Calu3 (cell line): ENCODE data around the gene LARGE1. TPM values are rescaled to one million over a fixed set of nuclear protein-coding genes. Genes with fewer than 3 reads are reported as not detected.

ENCODE experiments used
- BruUV-seq: library from RNA; stranded (reverse); fragments of 400-500 nt; replicated peaks from 2 replicates; lab custom pipeline; 2021; lab: Mats Ljungman, UMichigan
- CTCF ChIA-PET: fragments of 300-600 bp; sonication (Branson Sonifier 250); formaldehyde crosslinking; loops from one replicate; lab custom pipeline; 2022; ENCODE audit warnings: antibody characterized with exemption; lab: Charles Lee
- DNase-seq: peaks from one replicate; pipeline ENCODE4 v3.0.0; 2022
- H3K27ac Mint-ChIP-seq: one replicate; pipeline ENCODE4 v1.8.0; 2022; ENCODE audit warnings: mixed read lengths; ENCODE audit not compliant: unreplicated experiment
- H3K27me3 Mint-ChIP-seq: one replicate; pipeline ENCODE4 v1.8.0; 2022; ENCODE audit warnings: mixed read lengths; ENCODE audit not compliant: unreplicated experiment
- H3K36me3 Mint-ChIP-seq: one replicate; pipeline ENCODE4 v1.8.0; 2022; ENCODE audit warnings: mild to moderate bottlenecking, moderate library complexity, mixed read lengths; ENCODE audit not compliant: insufficient read depth, unreplicated experiment
- H3K4me1 Mint-ChIP-seq: one replicate; pipeline ENCODE4 v1.8.0; 2022; ENCODE audit warnings: mild to moderate bottlenecking, low read depth, mixed read lengths; ENCODE audit not compliant: unreplicated experiment
- H3K4me3 Mint-ChIP-seq: one replicate; pipeline ENCODE4 v1.8.0; 2022; ENCODE audit warnings: mild to moderate bottlenecking, low read depth, moderate library complexity, mixed read lengths; ENCODE audit not compliant: unreplicated experiment
- H3K9me3 Mint-ChIP-seq: one replicate; pipeline ENCODE4 v1.8.0; 2022; ENCODE audit warnings: low read depth, mixed read lengths; ENCODE audit not compliant: unreplicated experiment
- CTCF ChIP-seq: fragments of 200-600 bp; IDR thresholded peaks from one replicate; pipeline ENCODE4 v1.8.0; 2022; ENCODE audit warnings: antibody characterized with exemption; ENCODE audit not compliant: unreplicated experiment
- intact Hi-C: fragments of 100-400 bp; cut with micrococcal nuclease; formaldehyde crosslinking; loops from one replicate; pipeline ENCODE4 v1.10.0; 2022; ENCODE audit not compliant: unreplicated experiment
- total RNA-seq: library from RNA; stranded (reverse); gene quantifications from 2 replicates; pipeline ENCODE4 v1.2.3, GENCODE V29; 2022

The LARGE1 gene
- total RNA-seq, 1 experiment from 2014 or later, result 11.6 TPM

- TF ChIP-seq CTCF, result no peak
- H3K27ac Mint-ChIP-seq, result no peak overlapping the region
- H3K9me3 Mint-ChIP-seq, result peaks cover 3% of the 10 kb centered on the region
- H3K27me3 Mint-ChIP-seq, result no peaks in the 10 kb centered on the region
- H3K4me3 Mint-ChIP-seq, result no peak overlapping the region
- no peaks in the 10 kb centered on the region for H3K36me3 Mint-ChIP-seq
- no TSS peak for BruUV-seq
- H3K4me1 Mint-ChIP-seq, result no peaks in the 10 kb centered on the region
- intact Hi-C loops, result no loop called here
- no peak for DNase-seq
- CTCF ChIA-PET, result no interaction called here
Observed at GRCh38 chr22:33958741-33959140, 38.5 kb upstream of the LARGE1 start.

- no peak for DNase-seq
- intact Hi-C loops, result no loop called here
- H3K4me3 Mint-ChIP-seq, result no peak overlapping the region
- H3K27me3 Mint-ChIP-seq, result no peaks in the 10 kb centered on the region
- no peak for TF ChIP-seq CTCF
- BruUV-seq, result no TSS peak
- CTCF ChIA-PET, result no interaction called here
- no peaks in the 10 kb centered on the region for H3K9me3 Mint-ChIP-seq
- H3K36me3 Mint-ChIP-seq, result no peaks in the 10 kb centered on the region
- no peaks in the 10 kb centered on the region for H3K4me1 Mint-ChIP-seq
- no peak overlapping the region for H3K27ac Mint-ChIP-seq
Observed at GRCh38 chr22:33957086-33957485, 36.8 kb upstream of the LARGE1 start.

- Mint-ChIP-seq H3K4me1 (no peaks in the 10 kb centered on the region), H3K27ac (no peak overlapping the region), H3K27me3 (no peaks in the 10 kb centered on the region), H3K4me3 (no peak overlapping the region), H3K9me3 (peaks cover under 1% of the 10 kb centered on the region), H3K36me3 (no peaks in the 10 kb centered on the region)
- DNase-seq, result no peak
- no TSS peak for BruUV-seq
- intact Hi-C loops, result no loop called here
- CTCF ChIA-PET, result no interaction called here
- TF ChIP-seq CTCF, result no peak
Observed at GRCh38 chr22:33952776-33953175, 32.5 kb upstream of the LARGE1 start.

- intact Hi-C loops, result no loop called here
- Mint-ChIP-seq H3K36me3 (no peaks in the 10 kb centered on the region), H3K27me3 (no peaks in the 10 kb centered on the region), H3K9me3 (peaks cover 3% of the 10 kb centered on the region), H3K27ac (no peak overlapping the region), H3K4me1 (no peaks in the 10 kb centered on the region), H3K4me3 (no peak overlapping the region)
- no peak for TF ChIP-seq CTCF
- no peak for DNase-seq
- CTCF ChIA-PET, result interaction anchor here (0.8 kb wide), 1 partner anchor 1162 kb away, joined by 7 read pairs; no protein-coding TSS in a partner anchor
- BruUV-seq, result no TSS peak
Observed at GRCh38 chr22:33940741-33941140, 20.5 kb upstream of the LARGE1 start.
